ENCODE measurements around the gene FGF21.
"Not testable (repeated sequence)": the region's sequence is repeated elsewhere in the genome, so short reads cannot be mapped to it uniquely, and the experiment has no call there.

The FGF21 gene

DNA sequence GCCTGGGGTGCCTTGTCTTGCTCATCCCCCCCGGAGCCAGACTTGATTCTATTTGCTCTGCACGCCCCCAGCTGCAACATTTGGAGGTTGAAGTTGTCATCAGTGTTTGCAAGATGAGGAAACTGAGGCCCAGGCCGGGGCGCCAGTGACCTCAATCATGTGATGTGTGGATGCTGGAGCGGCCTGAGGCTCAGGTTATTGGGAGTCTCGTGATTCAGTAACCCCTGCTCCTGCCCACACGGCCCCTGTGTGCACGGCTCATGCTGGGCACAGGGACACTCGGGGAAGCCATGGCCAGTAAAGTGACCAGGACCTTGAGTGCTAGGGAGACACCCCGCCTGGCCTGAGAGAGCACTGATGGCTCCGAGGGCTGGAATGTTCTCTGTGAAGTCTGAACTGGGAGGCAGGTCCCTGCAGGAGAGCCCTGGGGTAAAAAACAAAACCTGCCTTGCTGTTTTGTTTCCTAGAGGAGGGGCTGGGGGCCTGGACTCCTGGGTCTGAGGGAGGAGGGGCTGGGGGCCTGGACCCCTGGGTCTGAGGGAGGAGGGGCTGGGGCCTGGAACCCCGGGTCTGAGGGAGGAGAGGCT, 1.9 kb downstream of the FGF21 start:
- Mint-ChIP-seq H3K27me3 (peaks cover 49% of the 10 kb centered on the region), H3K4me1 (peaks cover 26% of the 10 kb centered on the region), H3K27ac (peak overlapping the region in 1 of 2 donors; percentile 82), H3K4me3 (no peak overlapping the region), H3K9me3 (no peaks in the 10 kb centered on the region)
- ATAC-seq = no peak
- DNase-seq = no peak

DNA sequence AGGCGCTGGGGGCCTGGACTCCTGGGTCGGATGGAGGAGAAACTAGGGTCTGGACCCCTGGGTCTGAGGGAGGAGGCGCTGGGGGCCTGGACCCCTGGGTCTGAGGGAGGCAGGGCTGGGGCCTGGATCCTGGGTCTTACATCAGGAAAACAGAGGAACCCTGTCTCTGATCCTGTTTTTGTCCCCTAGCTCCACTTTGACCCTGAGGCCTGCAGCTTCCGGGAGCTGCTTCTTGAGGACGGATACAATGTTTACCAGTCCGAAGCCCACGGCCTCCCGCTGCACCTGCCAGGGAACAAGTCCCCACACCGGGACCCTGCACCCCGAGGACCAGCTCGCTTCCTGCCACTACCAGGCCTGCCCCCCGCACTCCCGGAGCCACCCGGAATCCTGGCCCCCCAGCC, 2.4 kb downstream of the FGF21 start:
- H3K4me1 Mint-ChIP-seq = peaks cover 23% of the 10 kb centered on the region
- DNase-seq = no peak
- no peak overlapping the region for H3K4me3 Mint-ChIP-seq

DNA sequence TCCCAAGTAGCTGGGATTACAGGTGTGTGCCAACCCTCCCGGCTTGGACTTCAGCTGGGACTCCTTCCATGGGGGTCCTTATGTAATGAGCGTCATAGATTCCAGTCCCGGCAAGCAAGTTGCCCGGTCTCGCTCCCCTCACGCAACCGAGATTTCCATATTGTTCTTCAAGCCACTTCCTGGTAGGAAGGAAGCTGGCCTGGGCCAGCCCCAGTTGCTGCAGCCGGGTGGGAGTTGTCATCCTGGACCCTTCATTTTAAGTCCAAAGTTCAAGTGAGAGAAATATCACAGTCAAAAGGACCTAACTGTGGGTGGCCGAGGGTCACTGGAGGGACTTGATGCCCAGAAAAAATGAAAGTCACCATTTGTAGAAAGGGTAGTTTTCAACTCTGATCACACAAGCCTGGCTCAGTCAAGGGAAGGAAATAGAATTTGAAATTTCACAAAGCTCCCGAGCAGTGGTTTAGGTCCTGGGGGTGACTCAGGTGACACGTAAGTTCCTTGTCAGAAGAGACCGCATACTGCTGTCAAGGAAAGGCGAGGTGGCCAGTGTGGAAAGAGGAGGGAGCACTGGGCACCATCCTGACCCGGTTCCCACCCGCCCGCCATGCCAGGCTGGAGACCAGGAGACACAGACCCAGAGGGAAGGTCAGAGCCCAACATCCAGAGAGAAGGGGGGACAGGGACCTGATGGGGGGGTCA, 5.3 kb downstream of the FGF21 start:
- peak overlapping the region; percentile 35 to 51 for H3K4me3 Mint-ChIP-seq
- H3K27ac Mint-ChIP-seq = peak overlapping the region; percentile 78 to 93
- peak; percentile 61 for ATAC-seq
- H3K9me3 Mint-ChIP-seq = no peaks in the 10 kb centered on the region
- no peak for DNase-seq
- peaks cover 39% of the 10 kb centered on the region for H3K27me3 Mint-ChIP-seq
- H3K4me1 Mint-ChIP-seq = peaks cover 10% of the 10 kb centered on the region

More for the DNA sequence above, 2.4 kb downstream of the FGF21 start:
- Mint-ChIP-seq H3K9me3 (no peaks in the 10 kb centered on the region), H3K27me3 (peaks cover 51% of the 10 kb centered on the region), H3K27ac (no peak overlapping the region)
- no peak for ATAC-seq

DNA sequence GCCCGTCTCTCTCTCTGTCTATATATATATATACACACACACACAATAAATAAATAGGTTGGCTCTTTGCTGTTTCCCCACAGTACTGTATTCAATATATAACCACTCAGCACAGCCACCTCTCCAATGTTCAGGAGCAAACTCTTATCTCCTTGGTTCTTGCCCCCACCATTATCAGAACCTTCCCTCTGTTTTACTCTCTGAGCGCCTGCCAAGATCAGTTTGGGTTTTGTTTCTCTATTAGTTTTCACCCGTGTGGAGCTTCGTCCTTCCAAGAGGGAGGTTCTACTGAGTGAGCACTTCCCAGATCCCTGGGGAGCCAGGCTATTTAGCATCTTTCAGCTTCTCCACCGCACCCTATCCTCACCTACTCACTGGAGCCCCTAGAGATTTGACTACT, 10.5 kb downstream of the FGF21 start:
- H3K4me3 Mint-ChIP-seq, H3K4me1 Mint-ChIP-seq, H3K27ac Mint-ChIP-seq, DNase-seq, ATAC-seq, H3K9me3 Mint-ChIP-seq: not testable (repeated sequence)
- H3K27me3 Mint-ChIP-seq = peaks cover 70% of the 10 kb centered on the region

DNA sequence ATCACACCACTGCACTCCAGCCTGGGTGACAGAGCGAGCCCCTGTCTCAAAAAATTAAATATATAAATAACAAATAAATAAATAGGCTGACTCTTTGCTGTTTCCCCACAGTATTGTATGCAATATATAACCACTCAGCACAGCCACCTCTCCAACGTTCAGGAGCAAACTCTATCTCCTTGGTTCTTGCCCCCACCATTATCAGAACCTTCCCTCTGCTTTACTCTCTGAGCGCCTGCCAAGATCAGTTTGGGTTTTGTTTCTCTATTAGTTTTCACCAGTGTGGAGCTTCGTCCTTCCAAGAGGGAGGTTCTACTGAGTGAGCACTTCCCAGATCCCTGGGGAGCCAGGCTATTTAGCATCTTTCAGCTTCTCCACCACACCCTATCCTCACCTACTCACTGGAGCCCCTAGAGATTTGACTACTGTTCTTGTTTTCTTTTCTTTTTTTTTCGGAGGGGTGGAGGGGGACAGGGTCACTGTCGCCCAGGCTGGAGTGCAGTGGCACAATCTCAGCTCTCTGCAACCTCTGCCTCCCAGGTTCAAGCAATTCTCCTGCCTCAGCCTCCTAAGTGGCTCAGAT, 12.9 kb downstream of the FGF21 start:
- H3K27ac Mint-ChIP-seq, H3K9me3 Mint-ChIP-seq, H3K4me1 Mint-ChIP-seq, ATAC-seq, DNase-seq, H3K4me3 Mint-ChIP-seq: not testable (repeated sequence)
- H3K27me3 Mint-ChIP-seq = peaks cover 51% of the 10 kb centered on the region

DNA sequence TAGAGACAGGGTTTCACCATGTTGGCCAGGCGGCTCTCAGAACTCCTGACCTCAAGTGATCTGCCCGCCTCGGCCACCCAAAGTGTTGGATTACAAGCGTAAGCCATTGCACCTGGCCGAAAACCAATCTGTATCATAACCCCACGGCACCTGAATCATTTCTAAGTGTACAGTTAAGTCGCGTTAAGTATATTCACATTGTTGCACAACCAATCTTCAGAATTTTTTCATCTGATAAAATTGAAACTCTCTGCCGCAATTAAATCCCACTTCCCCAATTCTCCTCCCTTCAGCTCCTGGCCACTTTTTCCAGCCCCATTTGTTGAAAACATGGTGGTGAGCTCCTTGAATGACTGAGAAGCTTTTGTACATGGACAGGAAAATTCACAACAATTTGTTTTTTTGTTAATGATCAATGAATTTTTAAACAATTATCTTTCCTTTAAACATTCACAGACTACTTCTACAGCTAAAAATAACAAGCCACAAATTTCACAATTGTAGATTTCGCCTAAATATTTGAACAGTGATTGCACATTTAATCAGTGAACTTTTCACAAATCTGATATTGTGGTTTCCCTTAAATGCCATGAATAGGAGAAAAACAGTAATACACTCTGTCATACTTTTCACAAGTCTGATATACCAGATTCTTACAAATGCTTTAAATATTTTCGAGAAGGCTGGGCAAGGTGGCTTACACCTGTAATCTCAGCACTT, 13.8 kb downstream of the FGF21 start:
- Mint-ChIP-seq H3K27me3 (peaks cover 50% of the 10 kb centered on the region), H3K4me1 (no peaks in the 10 kb centered on the region), H3K27ac (no peak overlapping the region), H3K9me3 (no peaks in the 10 kb centered on the region), H3K4me3 (no peak overlapping the region)
- DNase-seq (no peak), ATAC-seq (no peak)

DNA sequence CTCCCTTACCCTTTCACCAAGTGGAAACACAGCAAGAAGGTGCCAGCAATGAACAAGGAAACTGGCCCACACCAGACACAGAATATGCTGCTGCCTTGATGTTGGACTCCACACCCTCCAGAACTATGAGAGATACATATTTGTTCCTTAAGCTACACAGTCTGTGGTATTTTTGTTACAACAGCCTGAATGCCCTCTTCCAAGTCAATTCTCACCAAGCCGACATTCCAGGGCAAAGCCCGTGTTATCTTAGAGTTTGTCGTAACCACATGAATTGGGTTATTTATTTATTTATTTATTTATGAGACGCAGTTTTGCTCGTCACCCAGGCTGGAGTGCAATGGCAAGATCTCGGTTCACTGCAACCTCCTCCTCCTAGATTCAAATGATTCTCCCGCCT, 14.9 kb downstream of the FGF21 start:
- Mint-ChIP-seq H3K4me3 (no peak overlapping the region), H3K27ac (no peak overlapping the region), H3K27me3 (peaks cover 43% of the 10 kb centered on the region), H3K9me3 (no peaks in the 10 kb centered on the region), H3K4me1 (no peaks in the 10 kb centered on the region)
- ATAC-seq (no peak), DNase-seq (no peak)

DNA sequence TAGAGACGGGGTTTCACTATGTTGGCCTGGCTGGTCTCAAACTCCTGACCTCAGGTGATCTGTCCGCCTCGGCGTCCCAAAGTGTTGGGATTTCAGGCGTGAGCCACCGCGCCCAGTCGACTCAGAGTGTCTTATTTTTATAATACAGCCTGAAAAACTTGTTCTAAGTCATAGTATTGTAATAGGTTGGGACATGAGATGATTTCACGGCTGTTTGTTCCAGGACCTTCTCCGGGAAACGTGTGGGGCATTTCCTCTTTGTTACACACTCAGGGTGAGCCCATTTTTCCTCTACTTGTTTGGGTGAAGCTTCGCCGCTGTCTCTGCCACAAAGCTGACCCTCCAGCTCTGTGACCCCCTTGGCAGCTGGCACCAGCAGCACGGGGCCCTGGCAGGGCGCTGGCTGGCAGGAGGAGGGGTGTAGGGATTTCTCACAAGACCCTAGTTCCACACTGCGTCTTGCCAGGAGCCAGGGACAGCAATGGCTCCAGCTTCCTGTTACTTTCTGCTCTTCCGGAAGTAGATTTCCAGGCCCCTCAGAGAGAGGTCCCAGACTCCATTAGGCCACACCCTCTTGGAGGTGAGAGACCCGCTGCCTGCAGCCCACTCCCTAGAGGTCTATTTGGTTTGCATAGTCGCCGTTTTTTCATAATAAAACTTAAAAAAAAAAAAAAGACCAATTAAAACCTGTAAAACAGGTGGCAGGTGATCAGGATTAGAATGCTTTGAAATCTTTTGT, 15.6 kb downstream of the FGF21 start:
- no peak overlapping the region for H3K27ac Mint-ChIP-seq
- no peaks in the 10 kb centered on the region for H3K4me1 Mint-ChIP-seq
- H3K27me3 Mint-ChIP-seq = peaks cover 38% of the 10 kb centered on the region
- no peaks in the 10 kb centered on the region for H3K9me3 Mint-ChIP-seq
- H3K4me3 Mint-ChIP-seq = no peak overlapping the region
- DNase-seq (no peak), ATAC-seq (no peak)

DNA sequence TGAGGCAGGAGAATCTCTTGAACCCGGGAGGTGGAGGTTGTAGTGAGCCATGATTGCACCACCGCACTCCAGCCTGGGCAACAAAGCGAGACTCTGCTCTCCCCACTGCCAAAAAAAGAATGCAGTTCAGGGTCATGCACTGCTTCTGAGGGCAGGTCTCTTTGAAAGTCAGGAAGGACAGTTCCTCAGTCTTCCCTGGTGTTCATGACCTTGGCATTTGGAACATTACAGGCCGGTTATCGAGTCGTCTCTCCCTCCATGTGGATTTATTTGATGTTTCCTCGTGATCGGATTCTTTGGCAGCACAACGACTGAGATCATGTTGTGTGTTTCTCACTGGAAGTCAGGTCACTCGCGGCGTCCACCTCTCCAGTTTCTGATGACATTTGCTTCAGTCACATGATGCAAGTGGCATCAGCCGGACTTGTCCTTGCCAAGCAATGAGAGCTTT, 17.2 kb downstream of the FGF21 start:
- DNase-seq (no peak), ATAC-seq (no peak)
- H3K27me3 Mint-ChIP-seq = peaks cover 28% of the 10 kb centered on the region
- H3K4me1 Mint-ChIP-seq = no peaks in the 10 kb centered on the region
- H3K4me3 Mint-ChIP-seq = no peak overlapping the region
- no peaks in the 10 kb centered on the region for H3K9me3 Mint-ChIP-seq
- no peak overlapping the region for H3K27ac Mint-ChIP-seq

DNA sequence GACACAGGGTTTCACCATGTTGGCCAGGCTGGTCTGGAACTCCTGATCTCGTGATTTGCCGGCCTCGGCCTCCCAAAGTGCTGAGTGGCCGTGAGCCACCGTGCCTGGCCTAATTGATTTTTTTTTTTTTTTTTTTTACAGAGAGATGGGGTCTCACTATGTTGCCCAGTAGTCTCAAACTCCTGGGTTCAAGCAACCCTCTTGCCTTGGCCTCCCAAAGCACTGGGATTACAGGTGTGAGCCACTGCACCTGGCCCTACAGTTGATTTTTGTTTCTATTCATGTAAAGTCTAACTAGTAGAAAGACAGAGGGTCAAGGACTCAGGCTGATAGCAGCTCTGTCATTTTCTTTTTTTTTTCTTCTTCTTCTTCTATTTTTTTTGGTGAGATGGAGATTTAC, 21.8 kb downstream of the FGF21 start:
- Mint-ChIP-seq H3K27me3 (peaks cover 5% of the 10 kb centered on the region), H3K9me3 (no peaks in the 10 kb centered on the region), H3K27ac (no peak overlapping the region), H3K4me3 (no peak overlapping the region), H3K4me1 (peaks cover under 1% of the 10 kb centered on the region)
- ATAC-seq (no peak), DNase-seq (no peak)

DNA sequence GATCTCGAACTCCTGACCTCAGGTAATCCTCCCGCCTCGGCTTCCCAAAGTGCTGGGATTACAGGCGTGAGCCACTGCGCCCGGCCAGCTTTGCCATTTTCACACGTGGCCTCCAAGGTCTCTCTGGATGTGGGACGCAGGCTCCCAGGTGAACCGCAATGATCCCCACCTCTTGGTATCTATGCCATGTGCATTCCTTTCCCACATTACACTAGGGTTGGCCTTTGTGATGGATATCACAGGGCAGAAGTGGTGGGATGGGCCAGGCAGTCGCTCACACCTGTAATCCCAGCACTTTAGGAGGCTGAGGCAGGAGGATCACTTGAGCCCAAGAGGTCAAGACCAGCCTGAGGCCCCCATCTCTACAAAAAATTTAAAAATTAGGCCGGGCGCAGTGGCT, 22.4 kb downstream of the FGF21 start:
- H3K4me3 Mint-ChIP-seq = no peak overlapping the region
- DNase-seq (no peak), ATAC-seq (no peak)
- H3K9me3 Mint-ChIP-seq = no peaks in the 10 kb centered on the region
- H3K27ac Mint-ChIP-seq = no peak overlapping the region
- H3K27me3 Mint-ChIP-seq = peaks cover 11% of the 10 kb centered on the region
- peaks cover 5% of the 10 kb centered on the region for H3K4me1 Mint-ChIP-seq

DNA sequence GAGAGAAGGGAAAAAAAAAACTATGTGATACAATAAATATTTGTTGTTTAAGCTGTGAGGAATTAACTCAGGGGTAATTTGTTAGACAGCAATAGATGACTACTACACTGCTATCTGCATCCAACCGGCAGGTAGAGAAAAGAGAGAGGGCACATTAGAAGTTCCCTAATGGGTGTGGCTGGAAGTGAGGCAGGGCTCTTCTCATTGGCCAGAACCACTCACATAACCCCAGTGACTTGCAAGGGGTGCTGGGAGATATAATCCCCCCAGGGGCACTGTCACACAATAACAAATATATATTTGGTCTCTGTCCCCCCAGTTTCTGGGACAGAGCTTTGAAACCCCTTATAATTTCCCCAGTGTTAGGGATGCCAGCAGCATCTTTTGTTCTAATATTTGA, 24.3 kb downstream of the FGF21 start:
- H3K4me3 Mint-ChIP-seq = no peak overlapping the region
- ATAC-seq (peak; percentile 46), DNase-seq (no peak)
- H3K27ac Mint-ChIP-seq = no peak overlapping the region
- peaks cover 5% of the 10 kb centered on the region for H3K4me1 Mint-ChIP-seq
- no peaks in the 10 kb centered on the region for H3K9me3 Mint-ChIP-seq
- peaks cover 11% of the 10 kb centered on the region for H3K27me3 Mint-ChIP-seq

DNA sequence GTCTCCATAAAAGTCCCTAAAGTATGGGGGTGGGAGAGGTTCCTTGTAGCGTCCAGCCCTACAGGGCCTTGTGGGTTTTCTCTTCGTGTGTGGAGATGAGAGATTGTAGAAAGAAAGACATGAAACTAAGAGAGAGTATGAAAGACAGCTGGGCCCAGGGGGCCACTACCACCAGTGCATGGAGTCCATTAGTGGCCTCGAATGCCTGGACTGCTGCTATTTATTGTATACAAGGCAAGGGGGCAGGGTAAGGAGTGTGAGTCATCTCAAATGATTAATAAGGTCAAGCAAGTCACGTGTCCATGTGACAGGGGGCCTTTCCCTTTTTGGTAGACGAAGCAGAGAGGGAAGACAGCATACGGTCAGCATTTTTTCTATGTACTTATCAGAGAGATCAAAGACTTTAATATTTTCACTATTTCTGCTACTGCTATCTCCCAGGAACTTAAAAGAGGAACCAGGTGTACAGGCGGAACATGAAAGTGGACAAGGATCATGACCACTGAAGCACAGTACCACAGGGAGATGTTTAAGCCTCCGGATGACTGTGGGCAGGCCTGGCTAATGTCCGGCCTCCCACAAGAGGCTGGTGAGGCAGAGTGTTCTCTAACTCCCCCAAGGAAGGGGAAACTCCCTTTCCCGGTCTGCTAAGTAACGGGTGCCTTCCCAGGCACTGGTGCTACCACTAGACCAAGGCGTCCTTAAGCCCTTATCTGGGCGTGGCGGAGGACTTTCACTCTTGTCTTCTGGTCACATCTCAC, 25.5 kb downstream of the FGF21 start:
- peaks cover 11% of the 10 kb centered on the region for H3K27me3 Mint-ChIP-seq
- no peak overlapping the region for H3K27ac Mint-ChIP-seq
- DNase-seq (no peak), ATAC-seq (no peak)
- H3K4me1 Mint-ChIP-seq = peaks cover 5% of the 10 kb centered on the region
- no peaks in the 10 kb centered on the region for H3K9me3 Mint-ChIP-seq
- no peak overlapping the region for H3K4me3 Mint-ChIP-seq

DNA sequence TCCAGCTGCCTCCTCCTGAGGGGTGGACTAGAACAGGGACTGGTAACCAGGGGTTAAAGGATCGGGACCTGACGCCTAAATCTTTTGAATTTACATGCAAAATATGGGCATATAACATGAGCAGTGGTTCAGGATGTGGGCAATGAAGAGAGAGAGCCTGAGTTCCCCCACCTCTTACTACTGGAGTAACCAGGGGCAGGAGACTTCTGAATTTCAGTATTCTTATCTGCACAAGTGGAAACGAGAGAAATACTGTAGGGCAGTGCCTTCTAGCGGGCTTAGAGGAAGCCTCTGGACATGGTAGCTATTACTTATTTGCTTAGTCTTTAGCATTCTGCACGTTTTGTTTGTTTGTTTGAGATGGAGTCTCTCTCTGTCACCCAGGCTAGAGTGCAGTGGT, 29.2 kb downstream of the FGF21 start:
- Mint-ChIP-seq H3K27ac (peak overlapping the region in 1 of 2 donors; percentile 82), H3K9me3 (no peaks in the 10 kb centered on the region), H3K4me1 (peaks cover 5% of the 10 kb centered on the region), H3K27me3 (peaks cover 11% of the 10 kb centered on the region), H3K4me3 (no peak overlapping the region)
- ATAC-seq = no peak
- DNase-seq = no peak

DNA sequence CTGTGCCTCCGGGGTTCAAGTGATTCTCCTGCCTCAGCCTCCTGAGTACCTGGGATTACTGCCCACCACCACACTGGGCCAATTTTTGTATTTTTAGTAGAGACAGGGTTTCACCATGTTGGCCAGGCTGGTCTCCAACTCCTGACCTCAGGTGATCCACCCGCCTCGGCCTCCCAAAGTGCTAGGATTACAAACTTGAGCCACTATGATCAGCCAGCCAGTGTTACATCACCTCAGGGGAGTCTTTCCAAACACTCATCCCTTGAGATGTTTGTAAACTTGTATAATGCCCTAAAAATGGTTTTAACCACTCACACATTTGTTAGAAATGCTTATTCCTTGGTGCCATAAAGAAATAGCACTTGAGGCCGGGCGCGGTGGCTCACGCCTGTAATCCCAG, 31.1 kb downstream of the FGF21 start:
- H3K9me3 Mint-ChIP-seq, DNase-seq, H3K27ac Mint-ChIP-seq, H3K4me3 Mint-ChIP-seq, H3K4me1 Mint-ChIP-seq, ATAC-seq: not testable (repeated sequence)
- peaks cover 11% of the 10 kb centered on the region for H3K27me3 Mint-ChIP-seq

Data from stimulated activated naive CD8-positive, alpha-beta T cell treated with anti-CD3 and anti-CD28 coated beads, Interleukin-15, amount 100 ng/mL, for 72 hours (primary cell).